OCI-LY3 (cell line): ENCODE measurements around the gene ELOVL2.

Source experiments
- CTCF ChIP-seq: fragments of 200-600, 300-600 bp; sonication (generic); IDR thresholded peaks from 2 replicates; pipeline ENCODE4 v1.5.1; 2014; ENCODE audit warnings: antibody characterized with exemption, low read length, low read depth
- EZH2phosphoT487 ChIP-seq: fragments of 200-600 bp; shearing (Covaris generic); IDR thresholded peaks from 2 replicates; pipeline ENCODE4 v1.6.1; 2018; ENCODE audit warnings: antibody characterized with exemption, mixed run types, low read depth

- TF ChIP-seq CTCF (no peak), EZH2phosphoT487 (no peak)
Measured at GRCh38 chr6:11025130-11025529, 19.0 kb downstream of the ELOVL2 start.
